GM19025 (cell line): ENCODE data around the gene GOPC.

Experiments used
- ATAC-seq: cut with Tn5 transposase; IDR thresholded peaks from one replicate; pipeline ENCODE4 v1.9.1; 2021; ENCODE audit warnings: mild to moderate bottlenecking, low read depth, moderate library complexity; ENCODE audit not compliant: unreplicated experiment

The GOPC gene

DNA sequence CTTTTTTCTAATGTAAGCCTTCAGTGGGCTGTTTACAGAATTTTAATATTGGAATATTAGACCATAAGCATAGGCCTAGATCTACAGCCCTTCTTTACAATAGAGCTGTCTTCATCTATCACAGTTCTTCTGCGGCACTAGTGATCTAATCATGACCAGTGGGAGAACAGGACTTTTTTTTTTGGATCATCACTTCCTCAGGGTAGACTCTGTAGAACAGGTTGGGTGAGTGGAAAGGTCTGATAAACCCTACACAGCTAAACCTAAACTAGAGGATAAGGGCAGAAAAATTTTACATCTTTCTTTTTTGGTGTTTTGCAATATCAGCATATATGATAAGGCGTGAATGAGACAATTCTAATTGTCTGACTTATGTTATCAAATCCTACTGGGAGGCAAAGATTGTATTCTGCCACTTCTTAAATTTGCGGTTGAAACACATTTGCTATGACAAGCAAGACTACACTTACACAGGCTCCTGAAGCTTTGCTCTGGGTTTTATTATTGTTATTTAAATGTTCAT lies 52.2 kb downstream of the GOPC start:
- no peak for ATAC-seq

DNA sequence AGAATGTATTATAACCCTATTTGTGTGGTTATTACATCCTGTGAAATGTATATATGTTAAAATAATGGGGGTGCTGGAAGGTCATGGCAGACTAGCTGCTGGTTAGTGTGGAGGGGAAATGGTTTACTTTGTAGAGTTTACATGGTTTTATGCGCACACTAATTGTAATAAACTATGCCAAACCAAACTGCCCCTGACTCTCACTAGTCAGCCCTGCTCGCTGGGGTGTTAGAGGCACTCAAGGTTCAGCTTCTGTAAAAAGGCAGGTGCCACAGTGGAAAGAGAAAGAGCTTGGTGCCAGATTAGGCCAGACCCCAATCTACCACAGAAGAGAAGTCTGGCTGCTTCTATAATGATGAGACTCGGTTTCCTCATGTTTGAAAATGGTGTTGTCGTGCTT lies 52.7 kb downstream of the GOPC start:
- no peak for ATAC-seq

DNA sequence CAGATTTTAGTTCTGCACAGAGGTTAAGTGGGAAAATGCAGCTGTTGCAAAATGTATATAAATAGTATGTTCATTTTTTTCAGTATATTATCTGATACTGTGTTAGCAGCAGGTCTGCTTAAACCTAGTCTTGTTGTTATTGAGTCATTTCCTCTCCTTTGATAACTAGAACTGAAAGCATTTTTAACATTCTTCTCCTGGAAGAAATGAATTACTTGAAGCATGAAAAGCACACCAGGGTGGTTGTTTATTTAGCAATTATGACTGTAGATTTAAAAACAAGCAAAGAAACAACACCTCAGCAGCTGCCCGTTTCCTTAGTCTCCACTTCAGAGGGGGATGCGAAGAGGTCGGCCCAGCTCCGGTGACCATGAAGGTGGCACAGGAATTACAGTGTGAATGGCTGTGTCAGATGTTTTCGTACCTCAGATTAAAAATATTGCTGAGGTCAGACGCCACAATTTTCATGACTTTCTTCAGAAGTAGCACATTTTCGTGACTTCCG lies 53.5 kb downstream of the GOPC start:
- ATAC-seq = no peak

DNA sequence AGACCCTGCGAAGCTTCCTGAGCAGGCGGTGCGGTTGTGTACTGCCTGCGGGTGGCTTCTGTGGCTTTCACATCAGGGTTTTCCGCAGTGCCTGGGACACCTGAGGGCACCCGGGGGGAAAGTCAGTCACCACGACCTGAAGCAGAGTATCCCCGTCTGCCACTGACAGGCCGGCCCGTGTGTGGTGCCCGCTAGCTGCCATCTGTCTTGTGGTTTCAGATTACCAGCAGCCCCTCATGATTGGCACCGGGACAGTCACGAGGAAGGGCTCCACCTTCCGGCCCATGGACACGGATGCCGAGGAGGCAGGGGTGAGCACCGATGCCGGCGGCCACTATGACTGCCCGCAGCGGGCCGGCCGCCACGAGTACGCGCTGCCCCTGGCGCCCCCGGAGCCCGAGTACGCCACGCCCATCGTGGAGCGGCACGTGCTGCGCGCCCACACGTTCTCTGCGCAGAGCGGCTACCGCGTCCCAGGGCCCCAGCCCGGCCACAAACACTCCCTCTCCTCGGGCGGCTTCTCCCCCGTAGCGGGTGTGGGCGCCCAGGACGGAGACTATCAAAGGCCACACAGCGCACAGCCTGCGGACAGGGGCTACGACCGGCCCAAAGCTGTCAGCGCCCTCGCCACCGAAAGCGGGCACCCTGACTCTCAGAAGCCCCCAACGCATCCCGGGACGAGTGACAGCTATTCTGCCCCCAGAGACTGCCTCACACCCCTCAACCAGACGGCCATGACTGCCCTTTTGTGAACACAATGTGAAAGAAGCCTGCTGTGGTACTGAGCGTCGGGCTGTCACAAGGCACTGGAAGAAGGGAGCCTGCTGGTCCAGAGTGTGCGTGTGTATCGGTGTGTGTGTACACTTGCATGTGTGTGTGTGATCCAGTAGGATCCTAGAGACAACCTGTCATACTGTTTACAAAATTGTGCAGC lies 54.4 kb downstream of the GOPC start:
- peak; percentile 59 for ATAC-seq

DNA sequence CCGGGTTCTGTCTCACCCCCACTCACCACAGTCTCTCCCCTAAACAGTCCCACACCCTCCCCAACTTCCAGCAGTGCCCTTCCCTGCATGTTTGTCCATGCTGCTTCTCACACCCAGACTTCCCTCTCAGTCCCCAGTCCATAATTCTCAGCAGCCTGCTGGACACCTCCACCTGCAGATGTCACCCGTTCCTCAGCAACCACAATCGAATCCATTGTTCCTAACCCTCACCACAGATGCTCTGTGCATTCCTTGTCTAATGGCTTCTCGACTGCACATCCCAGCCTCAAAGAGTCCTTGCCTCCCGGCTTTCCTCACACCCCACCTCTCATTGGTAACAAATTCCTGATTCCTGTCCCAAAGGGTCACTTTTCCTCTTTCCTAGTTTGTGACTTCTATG lies 55.6 kb downstream of the GOPC start:
- ATAC-seq = no peak

DNA sequence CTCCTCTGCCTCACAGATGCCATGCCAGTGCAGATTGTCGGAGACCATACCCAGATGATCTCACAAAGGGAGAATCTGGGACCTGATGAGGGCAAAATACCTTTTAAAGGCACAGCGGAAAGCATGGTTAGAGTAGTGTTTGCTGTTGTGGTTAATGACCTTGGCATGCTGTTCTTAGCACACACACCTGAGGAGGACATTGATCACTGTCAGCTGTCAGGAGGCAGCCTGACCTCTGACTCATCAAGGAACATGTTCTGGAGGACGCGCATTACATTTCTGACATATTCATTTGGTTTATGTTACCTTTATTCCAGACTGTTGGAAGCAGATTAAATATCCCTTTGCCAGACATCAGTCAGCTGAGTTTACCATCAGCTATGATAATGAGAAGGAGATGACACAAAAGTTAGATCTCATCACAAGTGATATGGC lies 57.1 kb downstream of the GOPC start:
- ATAC-seq = no peak

DNA sequence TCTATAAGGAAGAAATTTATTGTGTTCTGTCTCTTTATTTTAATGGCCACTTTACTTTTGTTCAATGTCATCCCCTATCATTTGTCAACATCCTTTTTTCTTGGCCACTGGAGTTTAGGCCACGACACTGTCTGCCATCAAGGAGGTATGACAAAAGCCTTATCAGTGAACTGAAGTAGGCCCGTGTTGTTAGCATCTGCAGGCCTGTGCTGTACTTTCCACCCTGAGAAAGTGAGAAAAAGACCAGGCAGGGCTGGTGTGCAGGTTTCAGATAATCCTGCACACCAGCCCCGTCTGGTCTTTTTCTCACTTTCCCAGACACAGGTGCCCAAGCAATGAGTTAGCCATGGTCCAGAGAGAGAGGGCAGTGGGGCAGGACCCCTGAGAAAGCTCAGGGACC lies 57.6 kb downstream of the GOPC start:
- no peak for ATAC-seq

DNA sequence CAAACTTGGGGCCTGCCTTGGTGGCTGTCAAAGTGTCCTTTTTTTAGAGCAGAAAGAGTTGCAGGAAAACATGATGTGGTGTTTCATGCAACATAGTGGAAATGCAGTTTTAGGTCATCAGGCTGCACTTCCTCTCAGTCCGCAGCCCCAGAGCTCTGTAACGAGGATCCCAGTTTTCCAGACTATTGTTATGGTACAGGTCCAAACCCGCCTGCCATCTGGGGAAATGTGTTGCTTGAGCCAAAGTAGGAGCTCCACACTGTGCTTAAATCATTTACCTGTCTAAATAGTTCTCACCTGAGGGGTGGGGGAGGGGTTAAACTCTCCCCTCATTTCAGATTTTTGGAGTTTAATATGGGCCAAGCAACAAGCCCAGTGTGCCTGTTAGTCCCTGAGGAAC lies 59.8 kb downstream of the GOPC start:
- ATAC-seq = no peak

DNA sequence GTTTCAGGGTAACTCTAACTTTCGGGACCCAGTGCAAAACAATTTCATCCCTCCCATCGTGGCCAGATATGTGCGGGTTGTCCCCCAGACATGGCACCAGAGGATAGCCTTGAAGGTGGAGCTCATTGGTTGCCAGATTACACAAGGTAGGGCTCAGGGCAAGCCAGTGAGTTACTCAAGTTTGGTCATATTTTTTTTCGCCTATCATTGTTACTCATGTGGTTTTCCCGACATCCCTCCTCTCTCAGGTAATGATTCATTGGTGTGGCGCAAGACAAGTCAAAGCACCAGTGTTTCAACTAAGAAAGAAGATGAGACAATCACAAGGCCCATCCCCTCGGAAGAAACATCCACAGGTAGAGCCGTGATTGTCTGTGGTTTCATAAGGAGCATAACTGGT lies 61.6 kb downstream of the GOPC start:
- no peak for ATAC-seq

DNA sequence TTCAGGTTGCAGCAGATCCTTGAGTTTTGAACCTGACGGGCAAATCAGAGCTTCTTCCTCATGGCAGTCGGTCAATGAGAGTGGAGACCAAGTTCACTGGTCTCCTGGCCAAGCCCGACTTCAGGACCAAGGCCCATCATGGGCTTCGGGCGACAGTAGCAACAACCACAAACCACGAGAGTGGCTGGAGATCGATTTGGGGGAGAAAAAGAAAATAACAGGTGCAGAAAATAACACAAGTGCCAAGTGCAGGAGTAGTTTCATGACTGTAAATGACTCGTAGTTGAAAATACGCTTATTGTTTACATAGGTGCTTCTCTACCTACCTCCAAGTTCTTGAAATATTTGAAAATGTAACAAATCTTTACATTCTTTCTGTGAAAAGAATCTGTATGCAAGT lies 63.7 kb downstream of the GOPC start:
- ATAC-seq = no peak

DNA sequence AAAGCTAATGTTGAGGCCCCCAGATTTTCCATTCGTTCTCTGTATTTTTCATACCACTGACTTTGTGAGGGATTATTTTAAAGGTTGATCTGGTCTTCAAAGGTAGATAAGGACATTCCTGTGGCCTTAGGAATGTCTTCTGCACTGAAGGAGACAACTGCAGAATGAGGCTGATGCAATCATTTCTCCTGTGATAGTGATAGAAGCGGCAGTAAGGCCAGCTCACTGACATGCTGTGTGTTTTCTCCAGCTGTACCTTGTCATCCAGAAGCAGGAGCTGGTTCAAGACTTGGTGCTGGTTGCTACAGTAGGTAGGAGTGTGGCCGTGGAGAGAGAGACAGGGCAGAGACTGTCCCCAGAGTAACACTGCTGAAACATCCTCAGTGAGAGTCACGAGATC lies 66.0 kb downstream of the GOPC start:
- no peak for ATAC-seq

DNA sequence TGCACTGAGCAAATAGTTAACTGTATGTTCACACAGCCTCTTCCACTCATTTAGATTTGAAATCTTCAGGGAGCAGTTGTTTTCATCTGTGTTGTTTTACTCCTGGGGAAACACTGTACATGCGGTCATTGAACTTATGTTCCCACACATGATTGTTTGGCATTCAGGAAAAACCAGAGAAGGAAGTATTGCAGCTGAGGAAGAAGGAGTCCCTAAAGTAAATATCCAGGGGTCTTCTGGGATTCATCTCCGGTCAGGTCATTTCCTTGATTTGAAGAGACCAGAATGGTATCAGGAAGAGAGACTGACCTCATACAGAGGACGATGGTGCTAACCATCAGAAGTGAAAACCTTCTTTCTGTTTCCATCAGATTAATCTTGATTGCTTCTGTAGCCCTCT lies 67.3 kb downstream of the GOPC start:
- no peak for ATAC-seq

DNA sequence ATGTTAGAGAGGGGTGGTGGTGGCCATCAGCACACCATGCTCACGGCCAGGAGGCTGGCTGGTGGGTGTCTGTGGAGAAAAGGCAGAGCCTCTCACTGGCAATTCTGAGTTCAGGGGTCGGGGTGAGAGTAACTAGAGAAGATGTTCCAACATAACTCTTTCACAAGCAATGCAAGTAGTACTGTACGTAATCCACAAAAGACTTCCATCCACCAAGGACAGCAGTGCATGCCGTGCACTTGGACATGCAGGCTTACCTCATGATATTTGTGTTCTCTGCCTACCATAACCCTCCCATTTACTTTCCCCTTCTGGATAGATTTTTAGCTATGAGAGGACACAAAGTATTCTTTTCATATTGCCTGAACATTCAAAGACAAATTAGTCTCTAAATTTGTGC lies 68.5 kb downstream of the GOPC start:
- no peak for ATAC-seq

DNA sequence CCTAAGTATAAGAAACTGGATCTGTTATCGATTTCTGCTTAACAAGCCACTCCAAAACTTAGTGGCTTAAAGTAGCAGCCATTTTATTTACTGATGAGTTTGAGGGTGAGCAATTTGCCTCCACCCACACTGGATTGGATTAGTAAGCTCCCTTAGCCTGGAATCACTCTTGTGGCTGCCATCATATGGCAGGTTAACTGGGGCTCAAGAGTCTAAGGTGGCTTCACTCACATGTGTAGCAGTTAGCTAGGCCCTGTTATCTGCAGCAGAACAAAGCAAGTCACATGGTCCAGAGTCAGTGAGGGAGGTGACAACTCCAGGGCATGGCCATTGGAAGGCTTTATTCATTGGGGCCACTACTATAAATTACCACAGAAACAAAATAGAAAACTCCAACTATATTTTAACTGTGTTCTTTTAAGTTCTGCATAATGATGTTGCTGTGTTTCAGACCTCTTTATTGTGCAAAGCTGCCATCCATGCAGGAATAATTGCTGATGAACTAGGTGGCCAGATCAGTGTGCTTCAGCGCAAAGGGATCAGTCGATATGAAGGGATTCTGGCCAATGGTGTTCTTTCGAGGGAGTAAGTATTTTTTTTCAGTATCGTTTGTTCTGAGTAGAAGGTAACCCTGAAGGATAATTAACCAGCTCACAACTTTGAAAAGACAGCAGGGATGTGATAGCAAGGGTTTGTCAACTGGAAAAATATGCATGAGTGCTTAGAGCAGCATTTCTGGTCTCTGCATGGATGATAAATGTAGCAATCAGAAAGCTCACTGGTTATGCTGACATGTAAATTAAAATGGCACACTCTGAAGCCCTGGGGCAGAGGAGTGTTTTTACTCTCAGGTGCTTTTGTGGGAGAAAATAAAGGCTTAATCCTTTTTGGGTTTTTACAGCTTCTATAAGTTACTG lies 70.2 kb downstream of the GOPC start:
- no peak for ATAC-seq

DNA sequence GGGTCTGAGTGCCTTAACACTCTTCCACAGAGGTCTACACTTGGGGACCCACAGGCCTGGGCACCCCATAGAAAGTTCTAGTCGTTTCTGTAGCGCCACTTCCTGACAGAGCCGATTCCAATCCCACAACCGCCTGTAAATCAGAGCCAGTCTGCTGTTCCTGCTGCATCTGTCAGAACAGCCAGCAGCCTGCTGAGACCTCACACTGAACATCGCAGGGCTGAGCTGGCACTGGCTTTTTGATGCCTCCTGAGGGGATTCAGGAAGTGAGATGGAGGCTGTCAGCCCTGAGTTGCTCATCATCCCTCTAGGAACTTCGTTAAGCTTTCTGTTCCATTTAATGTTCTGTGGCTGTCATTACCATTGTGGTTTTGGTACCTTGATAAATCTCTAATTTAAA lies 71.0 kb downstream of the GOPC start:
- ATAC-seq = no peak

DNA sequence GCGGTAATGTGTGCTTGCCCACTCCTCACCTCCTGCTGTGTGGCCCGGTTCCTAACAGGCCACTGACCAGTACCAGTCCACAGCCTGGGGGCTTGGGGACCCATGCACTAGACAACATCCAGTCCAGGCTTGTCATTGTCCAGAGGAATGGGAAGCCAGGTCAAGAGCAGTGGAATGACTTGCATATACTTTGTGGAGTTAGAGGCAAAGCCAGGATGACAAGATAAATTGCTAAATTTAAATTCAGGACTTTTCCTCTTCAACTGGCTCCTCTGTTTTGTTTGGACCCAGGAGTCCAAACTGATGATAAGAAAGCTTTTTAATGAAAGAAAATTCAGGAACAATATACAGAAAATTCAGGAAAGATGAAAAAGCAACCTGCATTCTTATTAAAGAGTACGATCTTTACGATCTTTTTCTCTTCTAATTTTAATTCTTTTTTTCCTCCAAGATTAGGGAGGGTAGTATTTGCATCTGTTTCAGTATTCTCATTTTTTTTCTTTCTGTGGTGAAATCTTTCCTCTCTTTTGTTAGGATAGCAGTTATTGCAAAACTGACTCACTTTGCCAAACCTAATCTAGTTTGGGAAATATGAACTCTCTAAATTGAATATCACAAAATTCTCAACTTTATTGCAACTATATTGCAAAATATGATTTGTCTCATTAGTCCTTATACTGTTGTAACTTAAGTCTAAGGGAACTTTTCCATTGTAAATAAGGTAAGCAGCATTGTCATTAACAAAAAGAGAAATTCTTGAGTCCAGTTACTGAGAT lies 71.7 kb downstream of the GOPC start:
- ATAC-seq = no peak

DNA sequence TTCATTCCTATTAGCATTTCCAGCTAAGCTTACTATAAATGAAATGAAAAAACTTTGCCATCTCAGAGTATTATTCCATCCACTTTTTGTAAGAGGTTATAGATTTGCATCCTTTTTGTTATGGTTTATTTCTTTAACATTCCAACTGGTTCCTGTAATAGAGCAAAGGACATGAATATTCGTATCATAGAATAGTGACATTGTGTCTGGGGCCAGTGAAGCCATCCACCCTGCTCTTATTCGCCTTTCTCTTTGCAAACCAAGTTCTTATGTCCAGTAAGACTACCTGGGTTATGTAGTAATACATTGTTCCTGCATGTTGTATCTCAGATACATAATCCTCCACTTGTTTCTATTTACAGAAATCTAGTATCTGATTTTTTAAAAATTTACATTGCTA lies 76.7 kb downstream of the GOPC start:
- no peak for ATAC-seq

DNA sequence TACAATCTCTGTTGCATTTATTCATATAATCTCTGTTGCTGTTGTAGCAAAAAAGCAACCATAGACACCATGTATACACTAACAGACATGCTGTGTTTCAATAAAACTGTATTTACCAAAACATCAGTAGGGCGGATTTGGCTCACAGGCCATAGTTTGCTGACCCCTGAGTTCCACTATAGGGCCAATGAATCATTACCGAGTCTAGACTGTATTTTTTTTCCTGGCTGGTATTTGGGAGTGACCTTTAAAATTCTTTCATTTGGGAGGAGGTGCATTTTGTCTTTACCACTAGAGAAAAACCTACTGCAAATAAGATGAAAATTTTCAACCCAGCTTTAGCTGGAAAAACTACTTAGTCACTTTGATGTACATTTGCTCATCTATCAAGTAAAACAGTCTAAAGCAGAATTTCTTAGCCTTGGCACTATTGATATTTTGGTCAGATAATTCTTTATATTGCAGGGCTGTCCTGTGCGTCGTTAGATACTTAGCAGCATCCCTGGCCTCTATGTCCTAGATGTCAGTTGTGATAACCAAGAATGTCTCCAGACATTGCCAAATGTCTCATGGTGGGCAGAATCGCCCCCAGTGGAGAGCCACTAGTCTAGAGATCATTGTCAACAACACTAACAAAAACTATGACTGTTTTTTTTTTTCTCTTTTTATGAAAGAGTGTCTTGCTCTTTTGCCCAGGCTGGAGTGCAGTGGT lies 80.4 kb downstream of the GOPC start:
- ATAC-seq = no peak

DNA sequence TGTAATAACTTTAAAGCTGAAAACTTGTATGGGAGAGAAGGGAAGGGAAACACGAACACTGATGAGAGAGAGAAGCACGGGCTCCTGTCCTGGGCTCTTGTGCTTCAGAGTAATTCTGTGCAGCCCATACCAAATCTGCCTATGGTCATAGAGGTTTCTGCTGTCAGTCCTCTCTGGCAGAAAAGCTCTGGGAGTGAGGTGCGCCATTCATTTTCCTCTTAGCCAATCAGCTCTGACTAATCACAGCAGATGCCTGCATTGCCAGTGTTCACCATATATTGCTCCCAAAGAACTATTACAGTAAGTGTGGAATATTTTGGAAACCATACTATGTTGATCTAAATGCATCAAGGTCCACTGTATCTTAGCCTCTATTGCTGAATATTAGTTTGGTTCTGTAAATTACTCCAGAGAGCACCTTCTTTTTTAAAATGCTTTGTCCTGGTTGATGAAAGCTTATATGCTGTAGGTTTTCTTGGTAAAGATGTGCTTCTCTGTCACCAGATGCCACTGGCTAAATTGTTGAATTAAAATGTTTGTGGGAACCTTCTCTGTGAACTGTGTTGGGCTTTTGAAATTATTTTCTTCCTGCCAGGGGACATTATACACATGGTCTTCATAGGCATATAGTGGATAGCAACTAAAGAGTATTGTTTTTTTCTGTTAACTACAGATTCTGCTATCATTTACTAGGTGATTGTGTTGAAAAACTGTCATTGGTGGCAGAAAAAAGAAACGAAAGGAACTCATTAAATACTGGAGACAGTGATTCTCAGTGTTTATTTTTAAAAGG lies 81.5 kb downstream of the GOPC start:
- ATAC-seq = no peak
